B cell (primary cell): ENCODE results near the gene KRT39. TPM values are rescaled to one million over a fixed set of nuclear protein-coding genes. Genes with fewer than 3 reads are reported as not detected.

ENCODE experiments used
- ATAC-seq: fragments of 200-7000 bp; cut with Tn5 transposase; one replicate; pipeline ENCODE4 v1.10.0; 2021; ENCODE audit warnings: low read depth, mild to moderate bottlenecking, moderate number of reproducible peaks, moderate library complexity
- CTCF ChIA-PET: fragments of 350-600 bp; sonication (Branson Sonifier 250); formaldehyde crosslinking; loops from one replicate; lab custom pipeline; 2021; ENCODE audit warnings: antibody characterized with exemption, inconsistent platforms; lab: Charles Lee
- POLR2A ChIA-PET: fragments of 350-600 bp; sonication (Branson Sonifier 250); formaldehyde crosslinking; loops from one replicate; lab custom pipeline; 2021; ENCODE audit warnings: antibody characterized with exemption; lab: Charles Lee
- DNase-seq: peaks from one replicate; pipeline ENCODE4 v3.0.0; 2013
- H2AFZ ChIP-seq: 2 replicates; pipeline ENCODE4 v1.6.1; 2012; ENCODE audit warnings: mild to moderate bottlenecking, low read depth, low read length; ENCODE audit not compliant: insufficient read depth, poor library complexity, severe bottlenecking
- H3K27ac ChIP-seq, 2 donors: 1 replicate in 1 of 2; 2 replicates in 1 of 2; pipeline ENCODE4 v1.5.1; 2012 to 2013; ENCODE audit warnings: low read length in 2 of 2, mild to moderate bottlenecking in 2 of 2, moderate library complexity in 1 of 2
- H3K27me3 ChIP-seq, 4 experiments: fragments of 200-600 bp in 1 of 4; sonication (generic) in 1 of 4; replicated peaks in 1 of 4; 1 replicate in 2 of 4; 2 replicates in 2 of 4; pipeline versions ENCODE4 v1.6.1 to v1.7.0; 2013 to 2016; ENCODE audit warnings: low read length in 3 of 4, mild to moderate bottlenecking in 2 of 4, mixed read lengths in 1 of 4, moderate library complexity in 1 of 4; ENCODE audit not compliant: insufficient read depth in 4 of 4, control insufficient read depth in 3 of 4; ENCODE audit errors: control extremely low read depth in 1 of 4
- H3K36me3 ChIP-seq, 2 experiments: replicated peaks in 1 of 2; 1 replicate in 1 of 2; 2 replicates in 1 of 2; pipeline versions ENCODE4 v1.6.1 to v1.7.1; 2013; ENCODE audit warnings: low read length in 1 of 2; ENCODE audit not compliant: insufficient read depth in 2 of 2, control insufficient read depth in 1 of 2; ENCODE audit errors: control extremely low read depth in 1 of 2, extremely low read depth in 1 of 2
- H3K4me1 ChIP-seq, 2 donors: fragments of 200-600 bp in 1 of 2; sonication (generic) in 1 of 2; 1 replicate in 1 of 2; 2 replicates in 1 of 2; pipeline versions ENCODE4 v1.5.1 to v1.6.1; 2013 to 2017; ENCODE audit warnings: low read length in 2 of 2; ENCODE audit not compliant: control insufficient read depth in 2 of 2, insufficient read depth in 2 of 2
- H3K4me2 ChIP-seq: replicated peaks from 2 replicates; pipeline ENCODE3; 2012; ENCODE audit warnings: mild to moderate bottlenecking, low read depth, low read length; ENCODE audit not compliant: poor library complexity, severe bottlenecking
- H3K4me3 ChIP-seq, 5 experiments: fragments of 200-600 bp in 1 of 5; sonication (generic) in 1 of 5; 1 replicate in 3 of 5; 2 replicates in 2 of 5; pipeline versions ENCODE4 v1.5.1 to v1.7.0; 2011 to 2016; ENCODE audit warnings: low read length in 4 of 5, mild to moderate bottlenecking in 4 of 5, low read depth in 2 of 5, control low read depth in 1 of 5, moderate library complexity in 1 of 5; ENCODE audit not compliant: insufficient read depth in 1 of 5; ENCODE audit errors: control extremely low read depth in 1 of 5, extremely low read depth in 1 of 5
- H3K79me2 ChIP-seq: fragments of 200-600 bp; sonication (generic); one replicate; pipeline ENCODE4 v1.6.0; 2016; ENCODE audit warnings: low read length; ENCODE audit not compliant: control insufficient read depth, insufficient read depth
- H3K9ac ChIP-seq: fragments of 200-600 bp; sonication (generic); 2 replicates; pipeline ENCODE4 v1.6.1; 2017; ENCODE audit warnings: mild to moderate bottlenecking, low read length, moderate library complexity
- H3K9me3 ChIP-seq, 3 donors: one replicate each; pipeline versions ENCODE4 v1.6.1 to v1.7.1; 2013; ENCODE audit warnings: low read length in 2 of 3; ENCODE audit not compliant: control insufficient read depth in 2 of 3, insufficient read depth in 1 of 3; ENCODE audit errors: control extremely low read depth in 1 of 3
- H4K20me1 ChIP-seq: 2 replicates; pipeline ENCODE4 v1.6.0; 2012; ENCODE audit warnings: mild to moderate bottlenecking, low read length; ENCODE audit not compliant: insufficient read depth, control insufficient read depth, poor library complexity, severe bottlenecking
- H3K27ac Mint-ChIP-seq: one replicate; pipeline ENCODE4 v1.8.0; 2021; ENCODE audit warnings: mixed read lengths
- H3K27me3 Mint-ChIP-seq: one replicate; pipeline ENCODE4 v1.8.0; 2021; ENCODE audit warnings: mixed read lengths
- H3K4me1 Mint-ChIP-seq: one replicate; pipeline ENCODE4 v1.8.0; 2021; ENCODE audit warnings: mixed read lengths
- H3K4me3 Mint-ChIP-seq: one replicate; pipeline ENCODE4 v1.8.0; 2021; ENCODE audit warnings: mixed read lengths
- H3K9me3 Mint-ChIP-seq: one replicate; pipeline ENCODE4 v1.8.0; 2022; ENCODE audit warnings: mixed read lengths; ENCODE audit not compliant: insufficient read depth
- EZH2 ChIP-seq: IDR thresholded peaks from 2 replicates; pipeline ENCODE4 v1.6.1; 2012; ENCODE audit warnings: borderline replicate concordance, low read depth, mild to moderate bottlenecking, moderate library complexity, low read length; ENCODE audit not compliant: insufficient read depth, poor library complexity, severe bottlenecking
- WGBS: methylation state at CpG from one replicate; pipeline ENCODE4 v1.1.5; 2013; ENCODE audit warnings: missing lambda C conversion rate; ENCODE audit not compliant: insufficient coverage; 5-methylcytosine and 5-hydroxymethylcytosine counted together
- intact Hi-C: fragments of 100-400 bp; cut with micrococcal nuclease; formaldehyde crosslinking; loops from one replicate; pipeline ENCODE4 v1.10.0; 2022
- polyA plus RNA-seq: library from polyadenylated mRNA; depleted of rRNA; stranded (reverse); fragments of >200 nt; gene quantifications from 2 replicates; pipeline ENCODE4 v1.2.3, GENCODE V29; 2012
- total RNA-seq, 2 donors: library from RNA; stranded (reverse); fragments of 120-200 nt in 1 of 2; gene quantifications; 1 replicate in 1 of 2; 2 replicates in 1 of 2; pipeline versions ENCODE4 v1.2.3 to v1.2.4, GENCODE V29; 2013 to 2022
- TF ChIP-seq, protein P1 (sequence below): fragments of 200-600 bp; IDR thresholded peaks from one replicate; pipeline ENCODE4 v1.8.0; 2022; ENCODE audit warnings: antibody characterized with exemption, mild to moderate bottlenecking

KRT39 gene
- total and polyA plus RNA-seq, 2 donors (not counting 1 experiment from before 2014, with no cell fraction given) = not detected

DNA sequence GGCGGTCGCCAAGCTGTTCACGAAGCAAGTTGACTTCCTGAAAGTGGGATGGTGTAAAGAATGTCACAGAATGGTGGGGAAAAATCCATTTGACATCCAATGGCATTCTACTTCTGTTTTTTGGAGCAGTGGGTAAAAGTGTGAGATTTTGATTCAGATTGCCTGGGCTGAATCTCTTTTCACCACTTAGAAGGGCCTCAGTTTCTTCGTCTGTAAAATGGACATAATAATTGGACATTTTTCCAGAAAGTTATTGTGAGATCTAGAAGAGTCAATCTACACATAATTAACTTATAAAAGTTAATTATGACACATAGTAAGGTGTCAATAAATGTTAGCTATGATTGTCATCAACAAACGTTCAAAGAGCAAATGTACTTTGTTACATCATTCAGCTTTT, 14.4 kb upstream of the KRT39 start:
- Mint-ChIP-seq H3K4me1 (no peaks in the 10 kb centered on the region), H3K27ac (no peak overlapping the region), H3K9me3 (no peaks in the 10 kb centered on the region), H3K27me3 (peaks cover 36% of the 10 kb centered on the region), H3K4me3 (no peak overlapping the region)
- ChIA-PET CTCF (interaction anchor here (0.6 kb wide), 1 partner anchor 570 kb away, joined by 4 read pairs; no protein-coding TSS in a partner anchor), POLR2A (no interaction called here)
- TF ChIP-seq, protein P1, sequence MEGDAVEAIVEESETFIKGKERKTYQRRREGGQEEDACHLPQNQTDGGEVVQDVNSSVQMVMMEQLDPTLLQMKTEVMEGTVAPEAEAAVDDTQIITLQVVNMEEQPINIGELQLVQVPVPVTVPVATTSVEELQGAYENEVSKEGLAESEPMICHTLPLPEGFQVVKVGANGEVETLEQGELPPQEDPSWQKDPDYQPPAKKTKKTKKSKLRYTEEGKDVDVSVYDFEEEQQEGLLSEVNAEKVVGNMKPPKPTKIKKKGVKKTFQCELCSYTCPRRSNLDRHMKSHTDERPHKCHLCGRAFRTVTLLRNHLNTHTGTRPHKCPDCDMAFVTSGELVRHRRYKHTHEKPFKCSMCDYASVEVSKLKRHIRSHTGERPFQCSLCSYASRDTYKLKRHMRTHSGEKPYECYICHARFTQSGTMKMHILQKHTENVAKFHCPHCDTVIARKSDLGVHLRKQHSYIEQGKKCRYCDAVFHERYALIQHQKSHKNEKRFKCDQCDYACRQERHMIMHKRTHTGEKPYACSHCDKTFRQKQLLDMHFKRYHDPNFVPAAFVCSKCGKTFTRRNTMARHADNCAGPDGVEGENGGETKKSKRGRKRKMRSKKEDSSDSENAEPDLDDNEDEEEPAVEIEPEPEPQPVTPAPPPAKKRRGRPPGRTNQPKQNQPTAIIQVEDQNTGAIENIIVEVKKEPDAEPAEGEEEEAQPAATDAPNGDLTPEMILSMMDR = no peak
- no peak for TF ChIP-seq EZH2
- intact Hi-C loops = no loop called here
- H3K4me3 ChIP-seq = no peak overlapping the region
- H3K27me3 ChIP-seq = peaks cover 0 to 27% (median 12%) of the 10 kb centered on the region in 4 experiments
- no peak overlapping the region for H3K9ac ChIP-seq
- WGBS = 85% methylated on average over 3 of the region's 5 CpGs
- no peaks in the 10 kb centered on the region for H3K79me2 ChIP-seq
- DNase-seq (no peak), ATAC-seq (no peak)
- H2AFZ ChIP-seq = no peak overlapping the region
- no peaks in the 10 kb centered on the region for H3K36me3 ChIP-seq
- no peaks in the 10 kb centered on the region for H4K20me1 ChIP-seq
- H3K9me3 ChIP-seq = peaks cover 0 to 3% (median 0%) of the 10 kb centered on the region in 3 donors
- no peak overlapping the region for H3K4me2 ChIP-seq
- H3K4me1 ChIP-seq = no peaks in the 10 kb centered on the region
- H3K27ac ChIP-seq = no peak overlapping the region

DNA sequence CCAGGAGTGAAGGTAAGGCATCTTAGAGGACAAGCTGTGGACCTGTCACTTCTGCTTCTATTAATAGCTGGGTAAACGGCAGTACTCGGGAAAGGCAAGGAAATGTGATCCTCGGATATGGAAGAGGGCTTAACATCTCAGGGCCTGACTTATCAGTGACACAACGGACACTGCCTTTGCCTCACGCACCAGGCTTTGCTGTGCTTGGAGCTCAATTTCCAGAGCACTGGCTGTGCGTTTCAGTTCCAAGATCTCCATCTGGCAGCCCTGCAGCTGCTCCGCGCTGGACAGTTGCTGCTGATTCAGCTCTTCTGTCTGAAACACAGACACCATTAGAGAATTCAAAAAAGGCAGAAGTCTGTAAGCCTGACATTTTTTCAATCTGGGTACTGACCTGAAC, 13.8 kb upstream of the KRT39 start:
- no peak overlapping the region for H3K4me3 ChIP-seq
- DNase-seq (no peak), ATAC-seq (no peak)
- intact Hi-C loops = no loop called here
- POLR2A ChIA-PET = no interaction called here
- no peak overlapping the region for H3K27ac Mint-ChIP-seq
- no peak overlapping the region for H3K27ac ChIP-seq
- peaks cover 40% of the 10 kb centered on the region for H3K27me3 Mint-ChIP-seq
- H3K79me2 ChIP-seq = no peaks in the 10 kb centered on the region
- WGBS = 93% methylated on average over 8 of the region's 8 CpGs
- H4K20me1 ChIP-seq = no peaks in the 10 kb centered on the region
- CTCF ChIA-PET = interaction anchor here (0.6 kb wide), 1 partner anchor 570 kb away, joined by 4 read pairs; no protein-coding TSS in a partner anchor
- no peak overlapping the region for H3K4me3 Mint-ChIP-seq
- H3K9ac ChIP-seq = no peak overlapping the region
- TF ChIP-seq, protein P1 = no peak
- TF ChIP-seq EZH2 = no peak
- no peaks in the 10 kb centered on the region for H3K4me1 Mint-ChIP-seq
- H3K36me3 ChIP-seq = no peaks in the 10 kb centered on the region
- no peak overlapping the region for H2AFZ ChIP-seq
- no peak overlapping the region for H3K4me2 ChIP-seq
- H3K27me3 ChIP-seq = peaks cover 0 to 29% (median 14%) of the 10 kb centered on the region in 4 experiments
- H3K4me1 ChIP-seq = no peaks in the 10 kb centered on the region
- peaks cover 0 to 3% (median 0%) of the 10 kb centered on the region in 3 donors for H3K9me3 ChIP-seq
- no peaks in the 10 kb centered on the region for H3K9me3 Mint-ChIP-seq
